ENCODE data around the gene CCDC172.

DNA sequence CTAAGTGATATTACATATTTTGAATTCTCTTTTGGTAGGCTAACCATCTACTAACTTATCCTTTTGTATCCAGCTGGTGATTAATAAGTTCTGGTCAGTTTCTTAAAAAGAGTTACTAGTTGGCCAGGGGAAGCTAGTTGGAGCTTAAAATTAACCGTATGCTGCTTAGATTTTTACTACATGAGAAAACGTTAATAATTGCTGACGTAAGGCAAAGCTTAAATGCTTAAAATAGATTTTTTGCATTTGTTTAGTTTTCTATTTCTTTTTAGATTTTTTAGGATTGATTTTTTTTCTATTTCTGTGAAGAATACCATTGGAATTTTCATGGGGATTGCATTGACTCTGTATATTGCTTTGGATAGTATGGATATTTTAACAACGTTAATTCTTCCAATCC, 32.6 kb downstream of the CCDC172 start:
- TF ChIP-seq, protein P1, sequence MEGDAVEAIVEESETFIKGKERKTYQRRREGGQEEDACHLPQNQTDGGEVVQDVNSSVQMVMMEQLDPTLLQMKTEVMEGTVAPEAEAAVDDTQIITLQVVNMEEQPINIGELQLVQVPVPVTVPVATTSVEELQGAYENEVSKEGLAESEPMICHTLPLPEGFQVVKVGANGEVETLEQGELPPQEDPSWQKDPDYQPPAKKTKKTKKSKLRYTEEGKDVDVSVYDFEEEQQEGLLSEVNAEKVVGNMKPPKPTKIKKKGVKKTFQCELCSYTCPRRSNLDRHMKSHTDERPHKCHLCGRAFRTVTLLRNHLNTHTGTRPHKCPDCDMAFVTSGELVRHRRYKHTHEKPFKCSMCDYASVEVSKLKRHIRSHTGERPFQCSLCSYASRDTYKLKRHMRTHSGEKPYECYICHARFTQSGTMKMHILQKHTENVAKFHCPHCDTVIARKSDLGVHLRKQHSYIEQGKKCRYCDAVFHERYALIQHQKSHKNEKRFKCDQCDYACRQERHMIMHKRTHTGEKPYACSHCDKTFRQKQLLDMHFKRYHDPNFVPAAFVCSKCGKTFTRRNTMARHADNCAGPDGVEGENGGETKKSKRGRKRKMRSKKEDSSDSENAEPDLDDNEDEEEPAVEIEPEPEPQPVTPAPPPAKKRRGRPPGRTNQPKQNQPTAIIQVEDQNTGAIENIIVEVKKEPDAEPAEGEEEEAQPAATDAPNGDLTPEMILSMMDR (IDR thresholded peaks at IDR 0.05), result no peak
- TF ChIP-seq EP300 (IDR thresholded peaks at IDR 0.05), result no peak
